Measurements from ENCODE around the gene DISC1.

DNA sequence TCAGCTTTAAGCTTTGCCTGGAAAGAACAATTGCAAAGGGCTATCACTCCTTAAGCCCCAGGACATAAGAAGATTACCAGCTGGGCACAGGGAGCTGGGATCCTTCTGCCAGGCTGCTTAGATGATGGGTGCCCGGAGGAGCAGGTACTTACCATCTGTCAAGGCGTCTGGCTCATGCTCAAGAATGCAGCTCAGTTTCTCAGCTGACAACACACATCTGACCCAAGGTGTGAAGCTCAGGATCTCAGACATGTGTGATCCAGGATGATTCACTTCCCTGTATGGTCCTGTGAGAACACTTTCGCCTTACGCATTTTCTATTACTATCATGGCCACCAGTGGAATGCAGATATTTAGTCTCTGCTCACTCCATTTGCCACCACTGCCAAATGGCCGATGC is 14.7 kb upstream of the DISC1 start:
- no peak for TF ChIP-seq EP300 (IDR thresholded peaks at IDR 0.05; ENCODE audit: borderline replicate concordance)
- no peak for TF ChIP-seq RAD21 (IDR thresholded peaks at IDR 0.05; ENCODE audit: low read depth)
- TF ChIP-seq CEBPB (IDR thresholded peaks at IDR 0.05): no peak
- TF ChIP-seq YY1 (IDR thresholded peaks at IDR 0.05; ENCODE audit: low read depth): no peak

Measured in Ishikawa (cell line).